ENCODE data around the gene PITPNB. TPM values are rescaled to one million over a fixed set of nuclear protein-coding genes. Genes with fewer than 3 reads are reported as not detected.

Gene PITPNB
- total RNA-seq, 6 donors from 2014 or later = 26.6 to 65.9 (median 41.0) TPM

DNA sequence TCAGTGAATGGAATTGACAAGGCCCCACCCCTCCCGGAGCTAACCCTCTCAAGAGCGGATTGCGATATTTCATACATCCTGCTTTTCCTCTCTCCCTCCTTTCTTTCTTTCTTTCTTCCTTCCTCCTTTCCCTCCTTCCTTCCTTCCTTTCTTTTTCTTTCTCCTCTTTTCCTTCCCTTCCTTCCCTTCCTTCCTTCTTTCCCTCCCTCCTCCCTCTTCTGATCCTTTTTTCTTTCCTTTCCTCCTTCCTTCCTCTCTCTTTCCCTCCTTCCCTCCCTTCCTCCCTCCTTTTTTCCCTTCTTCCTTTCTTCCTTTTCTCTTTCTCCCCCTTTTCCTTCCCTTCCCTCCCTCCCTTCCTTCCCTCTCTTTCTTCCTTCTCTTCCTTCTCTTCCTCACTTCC is 102.5 kb downstream of the PITPNB start:
- no peaks in the 10 kb centered on the region for H3K4me1 ChIP-seq
- no peaks in the 10 kb centered on the region for H3K27me3 ChIP-seq
- DNase-seq = no peak
- H3K9me3 ChIP-seq = no peaks in the 10 kb centered on the region
- no peaks in the 10 kb centered on the region for H3K36me3 ChIP-seq
- 76 to 79% methylated on average over 3 of the region's 3 CpGs for WGBS, 2 donors
- H3K4me3 ChIP-seq = no peak overlapping the region
- H3K27ac ChIP-seq = no peak overlapping the region
- no peak for ATAC-seq (ENCODE audit: low FRiP score in 2 of 2)
- TF ChIP-seq, protein P1, sequence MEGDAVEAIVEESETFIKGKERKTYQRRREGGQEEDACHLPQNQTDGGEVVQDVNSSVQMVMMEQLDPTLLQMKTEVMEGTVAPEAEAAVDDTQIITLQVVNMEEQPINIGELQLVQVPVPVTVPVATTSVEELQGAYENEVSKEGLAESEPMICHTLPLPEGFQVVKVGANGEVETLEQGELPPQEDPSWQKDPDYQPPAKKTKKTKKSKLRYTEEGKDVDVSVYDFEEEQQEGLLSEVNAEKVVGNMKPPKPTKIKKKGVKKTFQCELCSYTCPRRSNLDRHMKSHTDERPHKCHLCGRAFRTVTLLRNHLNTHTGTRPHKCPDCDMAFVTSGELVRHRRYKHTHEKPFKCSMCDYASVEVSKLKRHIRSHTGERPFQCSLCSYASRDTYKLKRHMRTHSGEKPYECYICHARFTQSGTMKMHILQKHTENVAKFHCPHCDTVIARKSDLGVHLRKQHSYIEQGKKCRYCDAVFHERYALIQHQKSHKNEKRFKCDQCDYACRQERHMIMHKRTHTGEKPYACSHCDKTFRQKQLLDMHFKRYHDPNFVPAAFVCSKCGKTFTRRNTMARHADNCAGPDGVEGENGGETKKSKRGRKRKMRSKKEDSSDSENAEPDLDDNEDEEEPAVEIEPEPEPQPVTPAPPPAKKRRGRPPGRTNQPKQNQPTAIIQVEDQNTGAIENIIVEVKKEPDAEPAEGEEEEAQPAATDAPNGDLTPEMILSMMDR (IDR thresholded peaks at IDR 0.05) = no peak
- TF ChIP-seq EP300 (IDR thresholded peaks at IDR 0.05) (no peak), POLR2AphosphoS5 (IDR thresholded peaks at IDR 0.05) (no peak), POLR2A (IDR thresholded peaks at IDR 0.05) (no peak)

DNA sequence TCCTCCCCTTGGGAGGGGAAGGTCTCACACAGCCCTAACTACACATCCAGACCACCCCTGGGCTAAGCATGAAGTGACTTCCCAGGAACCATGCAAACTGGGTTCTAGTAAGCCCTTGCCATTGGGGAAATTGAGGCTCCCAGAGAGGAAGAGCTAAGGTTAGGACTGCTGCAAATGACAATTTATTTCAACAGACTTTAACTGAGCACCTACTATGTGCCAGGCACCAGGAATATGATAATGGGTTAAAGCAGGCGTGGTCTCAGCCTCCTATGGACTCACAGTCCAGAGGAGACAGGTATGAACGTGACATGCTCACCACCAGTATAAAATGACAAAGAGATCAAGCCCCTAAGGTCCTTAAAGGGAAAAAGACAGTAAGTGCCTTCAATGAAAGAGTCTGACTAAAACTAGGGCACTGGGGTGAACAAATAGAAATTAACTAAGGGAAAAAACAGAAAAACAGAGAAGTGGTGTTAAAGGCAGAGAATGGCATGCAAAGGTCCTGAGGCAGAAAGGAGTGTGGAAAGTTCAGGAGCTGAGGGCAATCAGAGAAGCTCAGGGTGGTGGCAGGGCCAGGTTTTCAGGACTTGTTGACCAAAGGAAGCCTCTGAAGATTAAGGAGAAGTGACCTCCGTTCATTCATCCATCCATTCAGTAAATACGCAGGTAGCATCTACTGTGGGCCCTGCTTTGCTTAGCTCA is 103.1 kb downstream of the PITPNB start:
- WGBS, 2 donors = 80 to 91% methylated on average over 4 of the region's 4 CpGs
- no peak overlapping the region for H3K27ac ChIP-seq
- DNase-seq (no peak), ATAC-seq (ENCODE audit: low FRiP score in 2 of 2) (no peak)
- no peak overlapping the region for H3K4me3 ChIP-seq
- H3K9me3 ChIP-seq = no peaks in the 10 kb centered on the region
- no peaks in the 10 kb centered on the region for H3K36me3 ChIP-seq
- no peaks in the 10 kb centered on the region for H3K27me3 ChIP-seq
- H3K4me1 ChIP-seq = no peaks in the 10 kb centered on the region
- TF ChIP-seq, protein P1 (IDR thresholded peaks at IDR 0.05) = no peak
- TF ChIP-seq EP300 (IDR thresholded peaks at IDR 0.05) (no peak), POLR2AphosphoS5 (IDR thresholded peaks at IDR 0.05) (no peak), POLR2A (IDR thresholded peaks at IDR 0.05) (no peak)

DNA sequence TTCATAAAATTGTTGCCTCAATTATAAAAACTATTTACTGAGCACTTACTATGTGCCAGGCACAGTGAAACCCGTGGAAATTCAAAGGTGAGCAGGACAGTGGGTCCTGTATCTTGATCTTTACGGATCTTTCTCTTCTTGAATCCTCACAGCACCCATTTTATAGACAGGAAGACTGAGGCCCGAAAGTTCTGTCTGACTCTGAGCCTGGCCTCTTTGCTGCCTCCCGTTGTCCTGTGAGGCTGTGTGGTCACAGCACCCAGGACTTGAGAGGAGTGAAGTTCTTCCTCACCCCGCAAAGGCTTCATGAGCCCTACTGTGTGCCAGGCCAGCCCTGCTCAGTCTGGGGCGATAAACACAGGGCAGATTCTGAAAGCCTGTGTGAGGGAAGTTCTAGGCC is 104.1 kb downstream of the PITPNB start:
- Histone ChIP-seq H3K9me3 (no peaks in the 10 kb centered on the region), H3K27me3 (no peaks in the 10 kb centered on the region), H3K4me3 (no peak overlapping the region), H3K27ac (no peak overlapping the region), H3K36me3 (no peaks in the 10 kb centered on the region), H3K4me1 (peaks cover 0 to 7% (median 6%) of the 10 kb centered on the region in 4 donors)
- DNase-seq (no peak), ATAC-seq (ENCODE audit: low FRiP score in 2 of 2) (no peak)
- no peak for TF ChIP-seq POLR2AphosphoS5 (IDR thresholded peaks at IDR 0.05)
- no peak for TF ChIP-seq POLR2A (IDR thresholded peaks at IDR 0.05)
- TF ChIP-seq, protein P1 (IDR thresholded peaks at IDR 0.05) = no peak
- TF ChIP-seq EP300 (IDR thresholded peaks at IDR 0.05) = no peak
- WGBS, 2 donors = 84 to 93% methylated on average over 6 of the region's 6 CpGs

DNA sequence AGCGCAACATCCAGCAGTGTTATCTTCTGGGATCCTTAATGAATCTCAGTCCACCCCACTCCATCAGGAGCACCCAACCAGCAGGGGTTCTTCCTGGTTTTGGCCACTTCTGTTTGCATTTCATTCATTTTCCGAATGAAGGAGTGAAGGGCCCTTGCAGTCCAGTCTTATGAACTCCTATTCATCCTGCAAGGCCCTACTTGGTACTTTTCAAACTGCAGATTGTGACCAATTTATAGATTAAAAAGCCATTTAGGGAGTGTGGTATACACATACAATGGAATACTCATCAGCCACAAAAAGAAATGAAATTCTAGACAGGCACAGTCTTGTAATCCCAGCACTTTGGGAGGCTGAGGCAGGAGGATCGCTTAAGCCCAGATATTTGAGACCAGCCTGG is 107.3 kb downstream of the PITPNB start:
- 91 to 96% methylated on average over 3 of the region's 3 CpGs for WGBS, 2 donors
- H3K36me3 ChIP-seq = no peaks in the 10 kb centered on the region
- peaks cover 0 to 7% (median 6%) of the 10 kb centered on the region in 4 donors for H3K4me1 ChIP-seq
- no peaks in the 10 kb centered on the region for H3K9me3 ChIP-seq
- no peak for DNase-seq
- H3K27ac ChIP-seq = no peak overlapping the region
- H3K4me3 ChIP-seq = no peak overlapping the region
- TF ChIP-seq POLR2A (IDR thresholded peaks at IDR 0.05) (no peak), POLR2AphosphoS5 (IDR thresholded peaks at IDR 0.05) (no peak), EP300 (IDR thresholded peaks at IDR 0.05) (no peak)
- TF ChIP-seq, protein P1 (IDR thresholded peaks at IDR 0.05) = no peak
- no peak for ATAC-seq (ENCODE audit: low FRiP score in 2 of 2)
- H3K27me3 ChIP-seq = no peaks in the 10 kb centered on the region
